NCI-H345 treated with DMSO at 0.1 percent for 48 hours (cell line): Measurements from ENCODE around the gene HNRNPU.

Experiments used
- DNase-seq: peaks from one replicate; lab custom pipeline; 2025; ENCODE audit not compliant: unreplicated experiment; lab: John Stamatoyannopoulos, UW

The HNRNPU gene

DNA sequence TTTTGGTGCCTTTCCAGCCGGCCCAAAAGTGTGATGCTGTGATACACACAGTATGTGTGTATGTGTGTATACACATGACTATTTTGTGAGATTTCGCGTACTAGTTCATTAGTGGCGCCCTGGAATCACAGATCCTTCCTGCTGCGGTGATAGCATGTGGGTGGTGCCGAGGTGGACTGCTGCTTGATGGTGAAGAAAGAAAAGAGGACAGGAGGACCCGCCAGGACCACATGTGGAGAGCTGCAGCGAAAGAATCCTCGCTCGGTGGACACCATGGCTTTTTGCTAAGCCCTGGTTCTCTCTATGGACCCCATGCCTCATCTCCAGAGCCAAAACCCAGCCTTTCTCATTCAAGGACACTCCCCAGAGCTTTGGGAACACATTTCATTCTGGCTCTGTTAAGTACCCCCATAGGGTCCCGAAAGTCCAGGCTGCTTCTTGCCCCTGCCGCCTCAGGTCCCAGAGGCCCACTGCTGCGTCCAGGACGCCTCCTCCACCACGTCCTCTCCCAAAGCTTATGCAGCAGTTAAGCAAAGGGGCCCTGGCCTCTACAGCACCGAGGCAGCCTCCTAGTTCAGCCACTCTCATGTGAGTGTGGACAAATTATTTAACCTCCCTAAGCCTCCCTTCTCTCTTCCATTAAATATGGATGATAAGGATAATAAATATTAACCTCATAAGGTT lies 61.6 kb downstream of the HNRNPU start:
- no peak for DNase-seq

DNA sequence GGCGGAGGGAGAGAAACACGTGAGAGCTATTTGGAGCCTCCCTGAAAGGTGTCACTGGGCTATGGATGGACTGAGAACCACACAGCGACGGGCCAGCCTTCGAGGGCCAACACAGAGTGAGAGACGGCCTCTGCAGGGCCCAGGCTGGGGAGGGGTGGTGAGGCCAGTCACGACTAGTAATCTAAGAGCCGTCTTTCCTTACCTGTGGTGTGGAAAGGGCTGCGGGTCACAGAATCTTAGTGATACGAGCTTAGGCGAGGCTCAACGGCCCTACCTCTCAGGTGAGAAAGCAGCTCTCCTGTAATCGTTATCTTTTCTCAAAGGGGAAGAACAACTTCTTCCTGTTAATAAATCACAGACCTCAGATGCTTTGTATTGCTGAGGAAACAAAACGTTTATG lies 62.3 kb downstream of the HNRNPU start:
- DNase-seq, result no peak

DNA sequence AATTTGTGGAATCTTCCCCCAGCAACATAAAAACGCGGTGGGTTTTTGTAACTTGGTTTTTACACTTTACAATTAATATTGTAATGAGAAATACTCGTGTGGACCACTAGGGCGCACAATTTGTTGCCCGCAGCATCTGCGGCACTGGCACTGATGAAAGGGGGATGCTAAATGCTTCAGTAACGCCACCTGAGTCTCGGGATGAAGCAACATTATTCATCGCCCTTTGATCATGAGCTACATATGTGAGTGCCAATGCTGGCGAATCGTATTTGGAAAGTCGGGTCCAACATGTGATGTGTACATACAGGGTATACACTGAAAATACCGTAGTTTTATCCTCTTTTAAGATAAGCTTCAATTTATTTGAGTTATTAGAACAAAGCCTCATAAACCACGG lies 63.1 kb downstream of the HNRNPU start:
- DNase-seq, result no peak

DNA sequence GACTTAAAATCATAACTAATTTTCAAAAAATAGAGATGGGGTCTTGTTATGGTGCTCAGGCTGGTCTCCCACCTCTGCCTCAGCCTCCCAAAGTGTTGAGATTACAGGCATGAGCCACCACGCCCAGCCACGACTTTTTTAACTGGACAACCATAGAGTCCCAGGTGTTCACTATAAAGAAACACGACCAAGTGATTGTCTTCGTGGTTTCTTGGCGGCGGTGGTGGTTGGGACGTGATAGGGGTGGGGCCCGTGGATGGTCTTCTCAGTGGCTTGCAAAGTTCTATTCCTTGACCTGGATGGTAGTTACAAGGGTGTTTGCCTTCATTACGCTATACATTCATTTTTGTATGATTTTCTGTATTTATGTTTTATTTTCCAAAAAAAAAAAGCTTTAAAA lies 63.5 kb downstream of the HNRNPU start:
- DNase-seq, result no peak
